HL-60 (cell line): ENCODE data around the gene ASF1A.

Experiments
- DNase-seq, 2 experiments: peaks; one replicate each; pipeline ENCODE4 v3.0.0-alpha.2; 2010 to 2020; ENCODE audit warnings: low read depth in 1 of 2, low spot score in 1 of 2
- H3K27ac ChIP-seq: fragments of 250-450 bp; sonication (Bioruptor Pico); replicated peaks from 2 replicates; pipeline ENCODE4 v1.5.1; 2020; ENCODE audit warnings: mild to moderate bottlenecking, moderate library complexity
- H3K27me3 ChIP-seq: fragments of 250-450 bp; sonication (Bioruptor Pico); 2 replicates; pipeline ENCODE4 v1.5.1; 2021; ENCODE audit warnings: mild to moderate bottlenecking, moderate library complexity; ENCODE audit not compliant: insufficient read depth, poor library complexity, severe bottlenecking
- H3K4me3 ChIP-seq: replicated peaks from 2 replicates; pipeline ENCODE4 v1.5.1; 2011; ENCODE audit warnings: mild to moderate bottlenecking, control low read depth, low read length; ENCODE audit not compliant: insufficient read depth
- CTCF ChIP-seq: IDR thresholded peaks from one replicate; pipeline ENCODE4 v1.5.1; 2011; ENCODE audit warnings: low read length, control low read depth, inconsistent platforms; ENCODE audit not compliant: insufficient read depth
- GABPA ChIP-seq: IDR thresholded peaks from 2 replicates; pipeline ENCODE4 v1.6.1; 2012; ENCODE audit warnings: low read depth
- POLR2AphosphoS5 ChIP-seq: IDR thresholded peaks from 2 replicates; pipeline ENCODE4 v1.6.1; 2012; ENCODE audit warnings: low read depth
- REST ChIP-seq: IDR thresholded peaks from 2 replicates; pipeline ENCODE4 v1.6.1; 2012; ENCODE audit warnings: low read depth; ENCODE audit not compliant: insufficient replicate concordance
- SPI1 ChIP-seq: IDR thresholded peaks from 2 replicates; pipeline ENCODE4 v1.6.1; 2012; ENCODE audit warnings: low read depth, mild to moderate bottlenecking, borderline replicate concordance

Gene ASF1A

GRCh38 chr6:118952683-118953082, 58.7 kb downstream of the ASF1A start:
- Histone ChIP-seq H3K27me3 (no peaks in the 10 kb centered on the region), H3K27ac (no peak overlapping the region), H3K4me3 (no peak overlapping the region)
- DNase-seq: no peak
- TF ChIP-seq REST (no peak), GABPA (no peak), SPI1 (no peak), POLR2AphosphoS5 (no peak), CTCF (no peak)

- no peak overlapping the region for H3K27ac ChIP-seq
- TF ChIP-seq CTCF (no peak), GABPA (no peak), POLR2AphosphoS5 (no peak), SPI1 (no peak), REST (no peak)
Measured at GRCh38 chr6:118953391-118953790, 59.4 kb downstream of the ASF1A start.

More at GRCh38 chr6:118953391-118953790, 59.4 kb downstream of the ASF1A start:
- Histone ChIP-seq H3K27me3 (no peaks in the 10 kb centered on the region), H3K4me3 (no peak overlapping the region)
- DNase-seq: no peak
